Measurements from ENCODE around the gene ZNHIT1. TPM values are rescaled to one million over a fixed set of nuclear protein-coding genes. Genes with fewer than 3 reads are reported as not detected.
"Not testable (repeated sequence)": the region's sequence is repeated elsewhere in the genome, so short reads cannot be mapped to it uniquely, and the experiment has no call there.

The ZNHIT1 gene
- total RNA-seq, 1 donor from 2014 or later: 58.2 TPM

DNA sequence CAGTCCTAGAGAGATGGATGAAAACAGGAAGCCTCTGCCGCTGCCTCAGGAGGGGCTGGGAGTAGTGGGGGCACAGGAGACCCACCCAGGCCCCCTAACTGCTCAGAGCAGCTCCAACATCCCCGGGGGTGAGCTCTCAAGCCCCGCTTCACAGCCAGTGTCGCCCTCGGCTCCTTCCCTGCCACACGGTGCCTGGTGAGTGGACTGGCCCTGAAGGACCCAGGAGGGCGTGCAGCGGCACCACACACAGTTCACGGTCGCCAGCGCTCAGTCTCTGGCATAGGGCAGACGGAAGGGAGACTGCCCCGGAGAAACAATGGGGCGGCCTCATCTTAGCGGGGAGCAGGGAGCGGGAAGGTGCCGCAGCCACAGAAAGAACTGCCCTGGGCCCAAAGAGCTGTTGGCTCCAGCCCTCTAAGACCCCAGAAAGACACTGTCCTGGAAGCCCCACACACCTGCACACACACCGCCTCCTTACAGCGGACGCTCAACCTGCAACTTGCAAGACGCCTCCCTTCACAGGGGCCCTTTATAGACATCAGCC, 18.4 kb downstream of the ZNHIT1 start:
- ATAC-seq (ENCODE audit: poor library complexity): no peak
- intact Hi-C loops (cut with DNase I): no loop called here

DNA sequence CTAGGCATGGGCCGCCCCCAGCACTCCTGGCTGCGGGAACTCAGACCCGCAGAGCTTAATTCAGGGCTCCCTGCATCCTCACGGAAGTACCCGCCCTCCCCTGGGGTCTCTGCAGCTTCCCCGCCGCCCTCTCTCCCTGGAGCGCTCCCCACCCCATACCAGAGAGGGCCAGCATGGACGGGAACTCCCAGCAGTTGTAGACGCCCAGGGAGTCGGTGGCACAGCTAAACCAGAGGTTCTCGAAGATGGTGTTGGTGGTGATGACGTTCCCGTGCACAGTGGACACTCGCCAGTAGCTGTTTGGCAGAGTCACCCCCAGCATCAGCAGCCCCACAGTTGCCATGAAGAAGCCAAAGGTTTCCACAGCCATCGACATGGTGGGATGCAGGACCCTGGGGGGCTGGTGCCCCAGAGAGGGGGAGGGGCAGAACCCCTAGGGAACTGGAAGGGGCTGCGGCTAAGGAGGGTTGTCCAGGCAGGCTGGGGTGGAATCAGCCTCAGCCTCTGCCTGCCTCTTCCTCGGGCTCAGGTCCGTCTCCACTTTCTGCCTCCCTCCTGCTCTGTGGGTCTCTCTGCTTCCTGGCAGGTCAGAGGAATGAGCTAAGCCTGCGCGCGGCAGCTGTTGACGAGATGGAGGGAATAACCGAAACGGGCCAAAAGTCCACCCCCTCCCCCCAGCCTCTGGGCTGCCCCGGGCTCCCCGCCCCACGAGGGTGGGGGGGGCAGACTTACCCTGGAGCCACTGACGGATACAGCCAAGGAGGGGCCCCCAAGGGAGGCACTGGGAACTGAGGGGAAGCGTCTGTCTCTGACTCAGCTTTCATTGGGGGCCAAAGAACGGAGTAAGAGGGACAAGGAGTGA, 19.5 kb downstream of the ZNHIT1 start, which contains the start of gene CLDN15:
Gene CLDN15 (minus strand): TSS at position 597 of the 862 bp plus-strand sequence. CDS start 221 bp downstream, at position 376.
- DNase-seq: peak; percentile 90

More for the DNA sequence above, 18.4 kb downstream of the ZNHIT1 start:
- no peak for DNase-seq

DNA sequence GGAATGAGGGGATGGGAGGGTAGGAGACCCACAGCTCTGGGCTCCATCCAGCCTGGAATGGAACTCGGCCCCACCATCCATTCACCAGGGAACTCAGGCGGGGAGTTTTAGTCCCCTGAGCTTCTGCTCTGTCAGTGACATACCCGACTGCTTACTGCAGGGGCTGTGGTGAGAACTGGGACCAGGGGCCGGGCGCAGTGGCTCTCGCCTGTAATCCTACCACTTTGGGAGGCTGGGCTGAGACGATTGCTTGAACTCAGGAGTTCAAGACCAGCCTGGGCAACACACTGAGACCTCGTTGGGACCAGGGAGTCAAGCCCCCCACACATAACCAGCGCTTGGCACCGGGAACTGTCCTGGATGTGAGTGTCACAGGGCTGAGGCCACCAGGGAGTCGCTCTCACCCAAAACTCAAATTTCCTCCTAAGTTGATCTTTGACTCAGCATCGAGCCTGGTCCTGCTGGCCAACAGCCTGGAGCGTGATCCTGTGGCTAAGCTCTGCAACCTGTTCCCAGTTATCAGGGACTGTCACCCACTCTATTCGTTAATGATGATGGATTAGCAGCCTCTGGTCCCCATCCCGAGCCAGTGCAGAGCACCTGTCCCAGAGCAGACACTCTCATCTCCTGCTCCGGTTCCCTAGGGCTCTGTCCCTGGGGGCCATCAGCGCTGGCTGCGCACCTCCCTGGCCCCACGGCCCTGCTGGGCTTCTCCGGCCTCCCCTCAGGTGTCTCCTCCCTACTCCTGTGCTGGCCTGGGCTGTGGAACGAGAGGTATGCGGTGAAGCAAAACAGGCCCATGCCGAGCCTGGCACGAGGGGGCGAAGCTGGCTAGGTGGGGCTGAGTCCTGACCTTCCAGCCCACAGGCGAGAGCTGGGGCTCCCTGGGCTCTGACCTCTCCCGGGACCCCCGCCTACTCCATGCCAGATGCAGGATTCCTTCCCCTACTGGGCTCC, 20.5 kb downstream of the ZNHIT1 start:
- ATAC-seq (ENCODE audit: poor library complexity): peak; percentile 5
- no peak for DNase-seq
- intact Hi-C loops (cut with DNase I): no loop called here

More for the DNA sequence above, 19.5 kb downstream of the ZNHIT1 start, which contains the start of gene CLDN15:
- intact Hi-C loops (cut with DNase I): no loop called here
- peak; percentile 76 for ATAC-seq (ENCODE audit: poor library complexity)

DNA sequence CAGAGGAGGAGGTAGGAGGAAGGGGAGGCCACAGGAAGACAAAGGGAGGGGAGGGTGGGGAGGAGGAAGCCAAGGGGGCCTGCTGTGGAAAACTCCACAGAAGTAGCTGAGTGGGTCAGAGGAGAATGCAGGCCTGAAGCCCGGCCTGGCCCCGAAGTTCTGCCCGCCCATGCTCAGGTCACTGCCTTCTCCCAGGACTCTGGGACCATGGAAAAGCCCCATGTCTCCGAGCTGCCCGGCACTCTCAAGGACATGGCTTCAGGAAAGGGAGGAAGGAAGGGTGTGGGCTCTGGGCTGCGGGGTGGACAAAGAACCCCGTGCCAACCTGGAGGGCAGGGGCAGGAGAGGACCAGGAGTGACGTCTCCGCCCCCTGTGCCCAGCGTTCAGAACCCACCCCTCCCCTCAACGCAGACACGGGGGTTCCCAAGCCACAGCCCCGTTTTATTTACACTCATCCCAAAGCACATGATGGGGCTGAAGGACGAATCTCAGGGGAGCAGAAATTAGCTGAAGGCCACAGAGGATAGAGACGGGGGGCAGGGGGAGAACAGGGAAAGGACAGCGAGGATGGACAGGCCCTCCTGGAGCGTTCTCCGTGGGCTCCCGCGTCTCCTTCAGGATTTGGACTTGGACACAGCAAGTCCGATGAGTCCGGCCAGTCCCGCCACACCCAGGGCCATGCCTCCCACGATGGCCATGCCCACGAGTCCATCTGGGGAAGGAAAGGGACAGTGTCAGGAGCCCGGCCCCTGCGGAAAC, 21.4 kb downstream of the ZNHIT1 start:
- ATAC-seq (ENCODE audit: poor library complexity) (no peak), DNase-seq (no peak)
- intact Hi-C loops (cut with DNase I): no loop called here

DNA sequence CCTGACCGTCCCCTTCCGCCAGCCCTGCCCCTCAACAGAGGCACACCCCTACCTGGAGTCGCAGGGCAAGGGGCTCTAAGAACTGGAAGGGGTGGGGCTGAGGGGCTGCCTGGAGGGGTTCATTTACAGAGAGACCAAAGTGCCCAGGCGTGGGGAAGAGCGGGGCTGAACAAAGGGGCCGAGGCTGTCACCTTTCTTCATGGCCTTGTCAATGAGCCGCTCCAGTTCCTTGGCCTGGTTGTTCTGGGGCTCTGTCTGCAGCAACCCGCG, 21.9 kb downstream of the ZNHIT1 start:
- DNase-seq (no peak), ATAC-seq (ENCODE audit: poor library complexity) (no peak)
- intact Hi-C loops (cut with DNase I): no loop called here

GRCh38 chr7:101240226-101241014, 22.5 kb downstream of the ZNHIT1 start:
- intact Hi-C loops (cut with DNase I): no loop called here
- DNase-seq: no peak
- no peak for ATAC-seq (ENCODE audit: poor library complexity)

DNA sequence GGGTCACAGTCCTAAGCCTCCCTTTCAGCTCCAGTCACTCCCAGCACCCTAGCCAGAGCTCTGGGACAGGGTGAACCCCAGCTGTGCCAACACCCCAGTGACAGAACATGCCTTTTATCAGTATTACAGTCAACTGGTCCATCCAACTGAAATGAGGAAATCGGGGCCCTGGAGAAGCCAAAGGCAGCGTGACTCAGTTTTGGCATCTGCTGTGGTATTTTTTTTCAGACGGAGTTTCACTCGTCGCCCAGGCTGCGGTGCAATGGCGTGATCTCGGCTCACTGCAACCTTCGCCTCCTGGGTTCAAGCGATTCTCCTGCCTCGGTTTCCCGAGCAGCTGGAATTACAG, 23.0 kb downstream of the ZNHIT1 start:
- intact Hi-C loops (cut with DNase I): no loop called here
- DNase-seq (no peak), ATAC-seq (ENCODE audit: poor library complexity) (no peak)

DNA sequence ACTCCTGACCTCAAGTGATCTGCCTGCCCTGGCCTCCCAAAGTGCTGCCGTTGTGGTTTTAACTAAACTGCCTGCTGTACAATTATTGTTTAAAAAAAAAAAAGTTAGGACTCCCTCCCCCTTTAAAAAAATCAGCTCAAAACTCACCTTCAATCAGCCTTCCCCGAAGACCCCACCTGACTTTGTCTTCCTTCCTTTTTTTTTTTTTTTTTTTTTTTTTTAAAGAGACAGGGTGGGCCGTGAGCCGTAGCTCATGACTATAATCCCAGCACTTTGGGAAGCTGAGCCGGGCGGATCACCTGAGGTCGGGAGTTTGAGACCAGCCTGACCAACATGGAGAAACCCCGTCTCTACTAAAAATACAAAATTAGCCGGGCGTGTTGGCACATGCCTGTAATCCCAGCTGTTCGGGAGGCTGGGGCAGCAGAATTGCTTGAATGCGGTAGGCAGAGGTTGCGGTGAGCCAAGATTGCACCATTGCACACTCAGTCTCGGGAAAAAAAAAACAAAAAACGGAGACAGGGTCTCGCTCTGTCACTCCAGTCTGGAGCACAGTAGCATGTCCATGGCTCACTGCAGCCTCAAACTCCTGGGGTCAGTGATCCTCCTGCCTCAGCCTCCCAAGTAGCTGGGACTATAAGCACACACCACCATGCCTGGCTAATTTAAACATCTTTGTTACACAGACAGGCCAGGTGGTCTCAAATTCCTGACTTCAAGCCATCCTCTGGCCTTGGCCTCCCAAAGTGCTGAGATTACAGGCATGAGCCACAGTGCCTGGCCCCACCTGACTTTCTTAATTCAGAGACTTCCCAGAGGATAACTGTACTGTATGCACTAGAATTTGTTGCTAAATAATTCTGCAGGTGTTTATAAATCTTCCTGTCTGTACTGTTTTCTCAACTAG, 23.7 kb downstream of the ZNHIT1 start:
- intact Hi-C loops (cut with DNase I): no loop called here
- DNase-seq (no peak), ATAC-seq (ENCODE audit: poor library complexity) (no peak)

DNA sequence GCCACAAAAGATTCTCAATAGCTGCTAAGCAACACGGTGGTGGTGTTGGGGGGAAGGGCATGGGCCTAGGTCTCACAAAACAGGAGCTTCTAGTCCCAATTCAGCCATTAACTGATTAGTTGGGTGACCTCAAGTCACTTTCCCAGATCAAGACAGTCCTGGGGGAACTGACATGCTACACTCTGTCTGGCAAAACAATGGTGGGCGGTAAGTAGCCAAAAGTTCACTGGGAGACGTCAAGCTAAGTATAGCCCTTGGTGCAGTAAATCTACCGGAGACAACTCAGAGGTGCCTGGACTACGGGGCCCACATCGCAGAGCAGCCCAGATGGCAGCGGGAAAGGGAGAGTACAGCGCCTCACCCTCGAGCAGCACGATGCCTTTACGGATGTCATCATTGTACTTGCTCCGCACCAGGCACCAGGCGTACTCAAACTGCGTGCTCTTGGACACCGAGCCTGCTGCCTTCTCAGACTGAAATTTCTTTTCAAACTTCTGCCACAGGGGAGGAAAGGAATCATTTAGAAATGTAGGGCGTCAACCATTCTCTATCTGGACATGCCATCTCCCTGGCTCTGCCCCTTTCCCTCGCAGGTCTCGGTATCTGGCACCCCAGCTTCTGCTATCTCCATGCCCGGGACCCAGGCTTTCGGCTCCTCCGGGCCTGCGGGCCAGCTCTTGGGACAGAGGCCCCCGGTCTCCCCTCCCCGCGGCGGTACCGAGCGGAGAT, 25.8 kb downstream of the ZNHIT1 start:
- intact Hi-C loops (cut with DNase I): no loop called here
- DNase-seq: no peak
- no peak for ATAC-seq (ENCODE audit: poor library complexity)

GRCh38 chr7:101244375-101245146, 26.6 kb downstream of the ZNHIT1 start, which contains the start of gene FIS1:
FIS1 (minus strand) TSS chr7:101245081; CDS start chr7:101245004, 77 bp downstream.
- ATAC-seq (ENCODE audit: poor library complexity) (peak; percentile 99), DNase-seq (peak; percentile 96)
- intact Hi-C loops (cut with DNase I): no loop called here

DNA sequence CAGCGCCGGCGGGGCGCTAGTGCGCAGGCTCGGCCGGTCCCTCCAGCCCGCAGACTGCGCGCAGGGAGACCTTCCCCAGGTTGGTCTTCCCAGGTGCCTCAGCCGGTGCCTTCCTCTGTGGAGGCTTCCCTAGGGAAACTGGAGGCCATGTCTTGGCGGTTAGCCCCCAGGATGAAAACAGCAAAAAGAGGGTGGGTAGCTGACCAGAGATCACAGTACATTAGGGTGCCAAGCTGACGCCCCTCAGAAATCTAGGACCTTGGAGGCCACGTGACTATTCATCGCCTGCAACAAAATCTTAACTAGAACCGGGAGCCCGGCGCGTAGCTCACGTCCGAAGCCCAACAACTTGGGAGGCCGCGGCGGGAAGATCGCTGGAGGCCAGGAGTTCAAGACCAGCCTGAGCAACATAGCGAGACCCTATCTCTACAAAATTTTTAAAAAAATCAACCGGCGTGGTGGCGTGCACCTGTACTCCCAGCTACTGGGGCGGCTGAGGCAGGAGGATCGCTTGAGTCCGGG, 27.2 kb downstream of the ZNHIT1 start:
- ATAC-seq (ENCODE audit: poor library complexity) (no peak), DNase-seq (no peak)
- intact Hi-C loops (cut with DNase I): no loop called here

DNA sequence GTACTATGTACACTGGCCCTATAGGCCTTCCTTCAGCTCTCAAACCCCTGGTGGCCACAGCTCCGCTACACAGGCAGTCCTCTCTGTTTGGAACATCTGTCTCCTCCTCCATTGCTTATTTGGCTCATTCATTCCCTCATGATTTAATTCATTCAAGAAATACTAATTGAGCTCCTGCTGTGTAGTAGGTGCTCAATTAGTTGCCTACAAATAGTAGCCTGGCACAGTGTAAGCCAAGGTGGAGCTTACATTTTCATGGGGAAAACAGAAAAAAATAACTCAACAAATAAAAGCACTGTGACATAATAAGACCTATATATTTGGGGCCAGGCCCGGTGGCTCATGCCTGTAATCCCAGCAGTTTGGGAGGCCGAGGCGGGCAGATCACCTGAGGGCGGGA, 30.3 kb downstream of the ZNHIT1 start:
- DNase-seq (no peak), ATAC-seq (ENCODE audit: poor library complexity) (no peak)
- intact Hi-C loops (cut with DNase I): no loop called here

- intact Hi-C loops (cut with DNase I): no loop called here
- no peak for ATAC-seq (ENCODE audit: poor library complexity)
- no peak for DNase-seq
Observed at GRCh38 chr7:101250324-101250723, 32.4 kb downstream of the ZNHIT1 start.

DNA sequence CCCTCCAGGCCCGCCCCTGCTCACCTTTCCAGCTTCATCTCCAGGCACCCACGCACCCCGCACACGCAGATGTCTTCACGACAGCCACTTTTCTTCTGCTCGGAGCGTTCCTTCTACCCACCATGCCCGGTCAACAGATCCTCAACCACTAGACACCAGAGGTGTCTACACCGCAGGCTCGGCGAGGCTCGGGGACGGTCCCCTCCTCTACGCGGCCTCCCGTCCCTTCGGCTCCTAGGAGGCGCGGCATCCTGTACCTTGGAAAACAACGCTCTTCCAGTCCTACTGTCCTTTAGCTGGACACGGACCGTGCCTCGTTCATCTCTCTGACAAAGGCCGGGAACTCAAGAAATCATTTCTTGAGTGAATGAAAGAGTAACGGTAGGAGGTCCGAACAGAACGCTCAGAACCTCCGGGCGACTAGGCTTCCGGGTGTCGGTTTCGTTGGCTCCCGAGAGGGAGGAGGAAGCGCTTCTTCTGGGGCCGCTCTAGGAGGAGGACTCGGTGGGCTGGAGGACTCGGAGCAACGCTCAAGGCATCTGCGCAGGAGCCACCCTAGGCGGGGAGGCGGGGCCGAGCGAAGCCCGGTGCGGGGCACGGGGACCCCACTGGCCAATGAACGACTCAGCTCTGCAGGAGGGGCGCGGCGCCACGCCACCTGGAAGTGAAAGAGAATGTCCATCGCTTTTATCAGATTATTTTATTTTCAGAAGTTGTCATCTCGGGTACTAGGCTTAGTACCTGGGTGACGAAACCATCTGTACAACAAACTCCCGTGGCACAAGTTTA, 34.1 kb downstream of the ZNHIT1 start:
- intact Hi-C loops (cut with DNase I): no loop called here
- DNase-seq: peak; percentile 99
- peak; percentile 100 for ATAC-seq (ENCODE audit: poor library complexity)

- ATAC-seq (ENCODE audit: poor library complexity); DNase-seq; intact Hi-C loops (cut with DNase I): not testable (repeated sequence)
Observed at GRCh38 chr7:101253199-101253598, 35.2 kb downstream of the ZNHIT1 start.

Measured in Right ventricle myocardium superior (tissue), 1 donor.